ENCODE results near the gene FEM1C.
A peak's percentile ranks its signal among the peaks of the same experiment; 100 is the strongest.

FEM1C gene, protein sequence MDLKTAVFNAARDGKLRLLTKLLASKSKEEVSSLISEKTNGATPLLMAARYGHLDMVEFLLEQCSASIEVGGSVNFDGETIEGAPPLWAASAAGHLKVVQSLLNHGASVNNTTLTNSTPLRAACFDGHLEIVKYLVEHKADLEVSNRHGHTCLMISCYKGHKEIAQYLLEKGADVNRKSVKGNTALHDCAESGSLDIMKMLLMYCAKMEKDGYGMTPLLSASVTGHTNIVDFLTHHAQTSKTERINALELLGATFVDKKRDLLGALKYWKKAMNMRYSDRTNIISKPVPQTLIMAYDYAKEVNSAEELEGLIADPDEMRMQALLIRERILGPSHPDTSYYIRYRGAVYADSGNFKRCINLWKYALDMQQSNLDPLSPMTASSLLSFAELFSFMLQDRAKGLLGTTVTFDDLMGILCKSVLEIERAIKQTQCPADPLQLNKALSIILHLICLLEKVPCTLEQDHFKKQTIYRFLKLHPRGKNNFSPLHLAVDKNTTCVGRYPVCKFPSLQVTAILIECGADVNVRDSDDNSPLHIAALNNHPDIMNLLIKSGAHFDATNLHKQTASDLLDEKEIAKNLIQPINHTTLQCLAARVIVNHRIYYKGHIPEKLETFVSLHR
- long read RNA-seq, donor 1, full-length matches to known transcripts: 8 of 8 reads
- long read RNA-seq, donor 1, partial matches to known transcripts: 0 of 8 reads
- long read RNA-seq, donor 1, other reads (novel, unspliced or antisense): 0 of 8 reads
- long read RNA-seq, donor 2, full-length matches to known transcripts: 7 of 7 reads
- long read RNA-seq, donor 2, partial matches to known transcripts: 0 of 7 reads
- long read RNA-seq, donor 2, other reads (novel, unspliced or antisense): 0 of 7 reads
- long read RNA-seq, donor 3: 0 reads
- long read RNA-seq, donor 4, full-length matches to known transcripts: 3 of 3 reads
- long read RNA-seq, donor 4, partial matches to known transcripts: 0 of 3 reads
- long read RNA-seq, donor 4, other reads (novel, unspliced or antisense): 0 of 3 reads
- long read RNA-seq, donor 5, full-length matches to known transcripts: 3 of 3 reads
- long read RNA-seq, donor 5, partial matches to known transcripts: 0 of 3 reads
- long read RNA-seq, donor 5, other reads (novel, unspliced or antisense): 0 of 3 reads
- long read RNA-seq, donor 6, full-length matches to known transcripts: 5 of 5 reads
- long read RNA-seq, donor 6, partial matches to known transcripts: 0 of 5 reads
- long read RNA-seq, donor 6, other reads (novel, unspliced or antisense): 0 of 5 reads
- long read RNA-seq, donor 7, full-length matches to known transcripts: 7 of 14 reads
- long read RNA-seq, donor 7, partial matches to known transcripts: 7 of 14 reads
- long read RNA-seq, donor 7, other reads (novel, unspliced or antisense): 0 of 14 reads
- long read RNA-seq, donor 8, full-length matches to known transcripts: 12 of 12 reads
- long read RNA-seq, donor 8, partial matches to known transcripts: 0 of 12 reads
- long read RNA-seq, donor 8, other reads (novel, unspliced or antisense): 0 of 12 reads

DNA sequence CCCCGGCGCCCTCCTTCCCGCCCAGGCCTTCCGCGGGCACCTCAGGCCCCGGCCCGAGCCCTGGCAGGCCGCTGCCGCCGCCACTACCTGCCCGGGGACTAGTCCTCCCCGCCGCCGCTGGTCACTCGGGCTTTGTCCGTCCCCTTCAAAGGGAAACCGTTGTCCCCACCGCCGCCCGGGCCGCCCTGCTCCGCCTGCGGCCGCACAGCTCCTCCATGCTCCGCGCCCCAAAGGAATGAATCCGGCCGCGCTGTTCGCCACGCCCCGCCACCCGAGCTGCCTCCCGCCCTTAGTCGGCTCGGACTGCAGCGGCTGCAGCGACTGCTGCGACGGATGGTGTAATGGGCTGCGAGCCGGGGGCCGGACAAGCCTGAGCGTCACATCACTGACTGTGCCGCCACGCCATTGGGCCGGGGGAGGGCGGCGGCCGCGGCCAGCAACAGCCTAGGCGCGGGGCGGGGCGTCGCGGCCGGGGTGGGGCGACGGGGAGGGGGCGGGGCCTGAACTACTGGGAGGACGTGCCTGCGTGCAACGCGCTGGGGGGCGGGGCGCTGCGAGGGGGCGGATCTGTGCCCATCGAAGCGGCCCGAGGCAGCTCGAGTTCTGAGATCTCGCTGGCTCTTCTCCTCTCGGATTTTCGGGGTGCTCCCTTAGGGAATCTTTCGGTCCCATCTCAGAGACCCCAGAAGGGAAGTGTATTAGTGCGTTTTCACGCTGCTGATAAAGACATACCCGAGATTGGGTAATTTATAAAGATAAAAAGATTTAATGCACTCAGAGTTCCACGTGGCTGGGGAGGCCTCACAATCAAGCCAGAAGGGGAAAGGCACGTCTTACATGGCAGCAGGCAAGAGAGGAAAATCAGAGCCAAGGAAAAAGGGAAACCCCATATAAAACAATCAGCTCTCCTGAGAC is at the start of gene FEM1C:
Gene FEM1C (minus strand): TSS at position 340 of the 915 bp plus-strand sequence. CDS start 1,282 bp downstream, outside the sequence.
- peak; percentile 96 for DNase-seq

DNA sequence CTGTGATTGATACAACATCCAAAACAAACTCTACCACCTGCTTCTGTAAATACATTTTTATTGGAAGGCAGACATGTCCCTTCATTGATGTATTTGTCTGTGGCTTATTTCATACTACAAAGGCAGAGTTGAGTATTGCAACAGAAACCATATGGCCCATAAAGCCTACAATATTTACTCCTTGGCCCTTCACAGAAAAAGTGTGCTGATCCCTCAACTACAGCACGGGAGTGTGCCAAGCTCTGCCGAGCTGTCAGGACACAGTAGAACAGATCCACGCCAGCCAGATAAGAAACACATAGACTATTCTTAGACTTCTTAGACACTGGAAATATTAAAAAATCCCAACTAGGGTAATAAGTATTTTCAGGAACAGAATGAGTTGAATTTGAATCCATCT is 44.5 kb upstream of the FEM1C start:
- no peak for DNase-seq

DNA sequence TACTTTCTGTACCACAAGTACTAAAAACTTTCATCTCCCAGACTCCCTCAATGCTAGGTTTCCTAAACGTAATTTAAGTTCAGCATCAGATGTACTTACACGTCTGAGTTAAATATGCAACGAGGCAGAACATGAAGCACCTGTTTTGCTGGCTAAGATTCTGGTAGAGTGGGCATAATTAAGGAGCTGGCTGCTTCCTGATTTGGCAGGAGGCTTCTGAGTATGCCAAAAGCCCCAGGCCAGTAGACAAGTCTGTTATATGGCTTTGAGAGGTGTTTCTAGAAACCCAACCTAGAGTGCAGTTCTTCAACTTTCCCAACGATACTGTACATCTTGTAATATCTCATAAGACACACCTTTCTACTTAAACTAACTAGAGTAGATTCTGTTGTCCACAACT is 44.1 kb upstream of the FEM1C start:
- no peak for DNase-seq

DNA sequence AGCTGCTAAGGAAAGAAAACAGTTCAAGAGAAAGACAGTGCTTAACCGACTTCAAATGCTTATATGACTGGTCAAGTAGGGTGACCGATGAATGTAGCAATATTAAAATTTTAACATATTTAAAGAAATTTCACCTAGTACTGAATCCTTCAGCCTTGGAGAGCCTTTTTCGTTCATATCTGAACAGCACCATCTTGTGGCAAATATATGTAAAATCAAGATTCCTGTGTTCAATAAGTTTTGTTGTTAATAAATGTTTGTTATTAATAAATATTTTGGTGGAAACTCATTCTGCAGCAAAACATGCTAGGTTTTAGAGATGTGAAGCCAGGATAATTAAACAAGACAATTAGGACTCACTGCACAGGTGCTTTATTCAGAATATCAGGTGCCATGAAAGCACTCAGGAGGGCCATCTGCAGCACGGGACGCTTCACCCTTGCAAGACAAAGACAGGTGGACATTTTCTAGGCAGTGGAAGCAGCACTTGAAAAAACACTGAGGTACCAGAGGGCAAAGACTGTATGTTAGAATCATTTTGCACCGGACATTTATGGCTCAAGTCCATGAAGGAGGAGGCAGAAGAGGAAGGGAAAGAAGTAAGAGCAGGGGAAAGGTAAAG is 42.1 kb upstream of the FEM1C start:
- DNase-seq: peak; percentile 30

DNA sequence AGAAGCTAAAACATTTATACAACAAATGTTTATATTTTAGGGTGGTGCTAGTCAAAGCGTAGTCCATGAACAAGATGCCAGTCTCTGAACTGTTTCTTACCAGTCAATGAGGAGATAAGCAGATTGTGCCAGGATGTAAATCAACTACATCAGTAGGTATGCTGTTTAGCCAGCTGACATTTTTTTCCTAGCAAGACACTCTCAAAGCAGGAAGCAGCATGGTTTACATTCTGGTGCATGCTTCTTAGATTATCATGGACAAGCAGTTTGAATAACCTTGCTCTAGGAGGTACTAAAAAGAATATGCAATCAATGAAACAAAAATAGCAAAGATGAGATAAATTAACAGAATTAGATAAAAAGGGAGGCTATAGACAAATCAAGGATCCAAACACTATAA is 40.7 kb upstream of the FEM1C start:
- DNase-seq: no peak

DNA sequence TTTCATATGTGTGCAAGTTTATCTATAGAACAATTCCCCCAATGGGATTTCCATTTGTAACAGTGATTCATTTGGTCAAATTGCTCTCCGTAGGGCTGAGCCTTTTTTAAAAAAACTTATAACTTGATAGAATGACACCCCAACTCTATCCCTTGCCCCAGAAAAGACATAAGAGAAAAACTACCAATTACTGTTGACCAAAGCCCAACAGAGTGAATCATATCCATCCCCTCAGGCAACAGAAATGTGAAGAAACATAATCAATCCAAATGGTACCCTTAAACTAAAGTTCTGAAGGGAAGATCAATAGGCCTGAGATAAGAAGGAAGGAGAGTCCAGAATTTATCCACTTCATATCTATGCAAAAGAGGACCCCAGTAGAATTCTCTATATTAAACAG is 39.9 kb upstream of the FEM1C start:
- DNase-seq: no peak

DNA sequence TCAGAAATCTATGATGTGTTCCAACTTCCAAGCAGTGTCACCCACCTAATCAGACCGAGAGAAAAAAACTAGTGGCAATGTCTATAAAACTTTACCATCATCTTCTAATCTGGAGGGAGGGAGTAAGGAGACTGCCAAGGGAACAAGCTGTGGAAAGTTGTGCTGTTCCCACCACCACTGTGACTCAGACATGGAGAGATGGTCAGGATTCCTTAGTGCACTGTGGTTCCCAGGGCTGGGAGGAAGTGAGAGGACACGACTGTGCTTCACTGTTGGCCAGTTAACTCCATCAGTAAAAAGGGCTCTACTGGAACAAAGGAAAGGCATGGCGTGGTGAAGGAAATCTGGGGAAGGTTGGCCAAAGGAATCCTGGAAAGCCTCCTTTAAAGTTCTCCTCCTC is 38.9 kb upstream of the FEM1C start:
- DNase-seq: no peak

DNA sequence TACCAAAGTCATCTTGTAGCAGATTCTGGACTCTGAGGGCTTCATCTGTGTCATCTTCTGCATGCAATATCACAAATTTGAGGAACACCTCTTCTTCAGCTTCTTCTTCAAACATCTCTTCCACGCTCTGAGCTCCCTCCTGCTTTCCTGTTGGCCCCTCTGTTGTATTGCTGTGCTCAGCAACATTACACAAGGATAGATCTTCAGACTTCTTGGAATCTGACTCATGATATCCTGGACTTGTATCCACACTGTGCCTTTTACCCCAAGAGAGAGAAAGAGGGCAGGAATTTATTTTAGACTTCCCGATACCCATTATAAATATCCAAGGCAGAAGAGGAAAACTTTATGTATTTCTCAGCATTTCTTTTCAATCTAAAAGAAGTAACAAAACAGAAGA is 36.4 kb upstream of the FEM1C start:
- DNase-seq: no peak

DNA sequence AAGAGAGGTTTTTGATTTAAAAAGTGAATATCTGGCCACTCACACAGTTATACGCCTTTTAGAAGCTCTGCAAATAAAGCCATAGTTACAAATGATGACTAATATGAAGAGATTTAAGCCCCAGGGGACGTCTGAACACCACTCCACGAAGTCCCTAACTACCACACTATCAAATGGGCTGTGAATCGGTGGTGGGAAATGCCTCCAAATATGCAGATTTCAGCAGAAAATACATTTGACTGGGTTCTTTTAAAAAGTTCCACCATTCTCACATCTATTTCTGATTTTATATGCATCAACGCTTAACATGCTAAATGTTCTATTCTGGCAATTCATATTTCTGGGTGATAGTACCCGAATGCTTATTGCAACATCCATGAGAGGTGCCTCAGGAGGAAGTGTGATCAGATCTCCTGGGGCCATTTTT is 35.2 kb upstream of the FEM1C start:
- no peak for DNase-seq

DNA sequence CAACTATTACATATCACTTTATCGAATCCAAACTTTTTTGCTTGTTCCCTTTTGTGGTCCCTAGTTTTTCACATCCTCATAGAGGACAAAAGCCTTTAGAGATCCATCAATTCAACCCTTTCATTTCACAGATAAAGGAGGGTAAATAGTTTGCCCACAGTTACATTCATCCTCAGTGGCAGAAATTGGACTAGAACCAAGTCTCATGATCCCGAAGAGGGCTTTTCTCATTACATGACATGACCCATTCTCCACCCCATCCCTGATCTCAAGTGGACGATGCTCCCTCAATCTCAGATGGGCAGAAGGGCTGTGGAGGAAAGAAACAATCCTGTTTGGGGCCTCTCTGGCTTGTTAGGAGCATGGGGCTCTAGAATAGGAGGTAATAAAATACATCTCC is 34.6 kb upstream of the FEM1C start:
- no peak for DNase-seq

DNA sequence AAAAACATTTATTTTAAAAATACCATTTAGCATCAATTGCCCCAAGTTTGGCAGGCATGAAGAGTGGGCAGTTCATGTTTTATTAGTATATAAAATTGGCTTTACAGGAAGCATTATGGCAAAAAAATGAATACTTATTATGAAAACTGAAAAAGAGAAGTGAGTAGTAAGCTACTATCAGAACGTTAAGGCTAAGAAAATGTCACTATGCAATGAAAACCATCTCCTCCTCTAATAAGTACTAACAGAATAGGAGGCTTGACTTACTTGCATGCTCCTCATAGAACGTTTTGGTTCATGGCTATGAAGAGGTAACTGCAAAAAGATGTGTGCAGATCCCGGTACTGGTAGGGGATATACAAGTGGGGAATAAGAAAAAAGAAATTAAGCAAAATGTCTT is 34.1 kb upstream of the FEM1C start:
- DNase-seq: no peak

DNA sequence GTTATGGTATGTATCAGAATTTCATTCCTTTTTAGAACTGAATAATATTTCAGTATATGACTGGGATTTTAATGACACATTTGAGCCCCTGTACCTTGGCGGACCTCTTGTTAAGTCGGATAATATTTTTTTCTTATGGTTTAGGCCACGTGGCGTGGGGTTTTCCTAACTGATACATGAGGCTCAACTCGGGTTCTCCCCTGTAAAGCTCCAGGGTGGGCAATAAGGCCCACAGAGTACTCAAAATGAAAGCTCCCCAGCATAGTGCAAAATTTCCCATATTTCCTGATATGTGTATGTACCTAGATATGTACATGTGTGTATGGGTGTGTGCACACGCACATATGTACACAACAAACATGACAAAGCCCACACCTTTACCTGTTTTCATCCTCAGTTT is 33.2 kb upstream of the FEM1C start:
- DNase-seq: no peak

DNA sequence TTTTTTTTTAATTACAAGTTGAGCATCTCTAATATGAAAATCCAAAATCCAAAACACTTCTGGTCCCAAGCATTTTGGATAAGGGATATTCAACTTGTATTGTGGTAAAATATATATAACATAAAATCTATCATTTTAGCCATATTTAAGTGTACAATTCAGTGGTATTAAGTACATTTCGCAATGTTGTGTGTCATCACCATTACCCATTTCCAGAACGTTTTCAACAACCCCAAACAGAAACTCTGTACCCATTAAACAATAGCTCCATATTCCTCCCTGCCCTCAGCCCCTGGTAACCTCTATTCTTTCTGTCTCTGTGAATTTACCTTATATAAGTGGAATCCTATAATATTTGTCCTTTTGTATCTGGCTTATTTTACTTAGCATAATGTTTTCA is 32.8 kb upstream of the FEM1C start:
- DNase-seq: no peak

DNA sequence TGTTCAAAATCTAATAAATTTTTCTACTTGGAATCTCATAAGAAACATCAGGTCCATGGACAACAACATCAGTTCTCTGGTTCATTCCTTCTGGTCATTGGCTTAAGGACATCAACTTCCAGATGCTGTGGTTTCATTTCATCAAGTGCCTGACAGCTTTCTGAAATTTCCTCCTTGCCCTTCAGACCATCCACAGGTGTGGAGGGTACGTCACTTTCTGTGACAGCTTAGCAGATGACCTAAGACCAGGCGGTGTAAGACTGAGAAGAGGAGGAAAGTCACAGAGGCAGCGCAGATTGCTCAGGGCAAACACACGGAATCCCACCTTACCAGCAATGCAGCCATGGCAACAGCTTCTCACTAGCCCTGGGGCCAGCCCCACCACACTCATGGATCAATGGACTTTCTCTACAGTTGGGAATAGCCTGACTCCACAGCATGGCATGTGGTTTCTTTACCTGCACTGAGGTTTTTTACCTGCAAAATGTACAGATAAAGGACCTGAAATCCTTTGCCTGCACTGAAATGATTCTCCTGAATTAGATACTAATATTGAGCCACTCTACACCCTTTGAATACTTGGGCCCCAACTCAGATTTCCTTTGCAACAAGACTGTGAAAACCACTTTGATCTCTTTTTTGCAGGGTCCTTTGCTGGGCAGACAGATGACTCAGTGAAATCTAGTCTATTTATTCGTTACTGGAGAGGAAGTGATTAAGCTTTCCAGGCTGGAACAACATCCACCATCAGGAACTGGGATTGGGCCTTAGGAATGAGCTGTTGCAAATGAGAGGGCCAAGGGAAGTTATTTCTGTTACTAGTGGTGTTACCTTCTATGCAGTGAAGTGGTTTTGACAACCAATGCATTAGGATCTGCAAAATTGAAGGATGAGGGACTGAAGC is 30.8 kb upstream of the FEM1C start:
- DNase-seq: no peak

DNA sequence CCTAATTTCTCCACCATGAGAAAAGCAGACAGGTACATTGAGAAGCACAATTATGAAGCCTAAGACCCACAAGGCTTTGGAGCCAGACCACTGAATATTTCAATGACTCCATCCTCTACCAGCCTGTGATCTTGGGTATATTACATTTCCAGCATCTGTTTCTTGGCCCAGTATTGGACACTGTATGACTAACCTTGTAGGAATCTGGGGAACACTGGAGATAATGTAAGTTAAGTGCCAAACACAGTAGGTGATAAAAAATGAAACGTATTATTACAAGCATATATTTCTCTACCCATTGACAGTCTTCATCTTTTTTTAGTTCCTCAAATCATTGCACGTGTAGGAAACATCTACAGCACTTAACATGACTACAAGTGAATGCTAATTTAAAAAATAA is 28.6 kb upstream of the FEM1C start:
- DNase-seq: no peak

DNA sequence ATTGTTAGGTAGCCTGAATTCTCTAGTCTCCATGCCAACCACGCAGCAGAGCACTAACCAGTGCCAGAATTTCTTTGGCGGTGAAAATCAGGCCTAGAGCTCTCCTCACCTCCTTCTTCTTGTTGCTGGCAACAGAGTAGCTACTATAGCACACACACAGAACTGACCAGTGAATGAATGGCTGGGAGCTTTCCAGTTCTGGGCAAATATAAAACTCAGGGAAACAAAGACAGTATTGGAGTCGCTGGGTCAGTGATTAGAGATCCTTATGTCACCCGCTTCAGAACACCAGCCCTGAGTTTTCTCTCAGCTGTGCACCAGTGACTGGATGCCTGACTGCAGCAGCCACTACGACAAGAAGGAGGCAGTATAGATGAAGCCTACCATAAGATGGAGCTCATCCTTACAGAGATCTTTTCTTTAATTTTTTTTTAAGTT is 26.9 kb upstream of the FEM1C start:
- no peak for DNase-seq

DNA sequence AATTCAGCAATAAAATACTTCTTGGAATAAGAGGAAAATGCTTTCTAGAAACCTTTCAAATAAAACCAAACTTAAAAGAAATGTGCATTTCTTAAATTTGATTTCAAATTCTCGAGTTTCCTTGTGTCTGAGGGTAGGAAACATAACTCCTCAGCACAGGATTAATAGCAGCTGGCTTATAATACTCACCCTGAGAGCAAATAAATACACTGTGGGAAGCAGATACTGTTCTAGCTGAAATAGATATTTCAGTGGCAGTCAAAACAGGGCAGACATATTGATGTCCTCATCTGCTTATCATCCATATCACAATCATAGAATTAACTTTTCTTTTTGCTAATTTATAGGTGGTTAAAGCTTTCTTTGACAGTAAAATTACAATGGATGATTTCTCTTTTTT is 24.1 kb upstream of the FEM1C start:
- no peak for DNase-seq

DNA sequence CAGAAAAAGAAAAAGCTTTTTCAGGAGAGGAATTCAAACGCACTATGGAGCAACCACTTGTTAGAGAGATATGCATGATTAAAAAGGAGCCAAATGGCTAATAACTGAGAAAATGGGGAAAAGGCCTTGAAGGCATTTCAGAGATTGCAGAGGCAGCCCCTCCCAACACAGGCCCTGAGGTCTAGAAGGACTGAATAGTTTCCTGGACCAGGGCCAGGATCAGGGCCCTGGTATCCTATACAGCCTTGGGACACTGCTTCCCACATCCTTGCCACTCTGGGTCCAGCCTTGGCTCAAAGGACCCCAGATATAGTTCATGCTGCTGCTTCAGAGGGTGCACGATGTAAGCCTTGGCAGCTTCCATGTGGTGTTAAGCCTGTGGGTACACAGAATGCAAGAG is 20.7 kb upstream of the FEM1C start:
- no peak for DNase-seq

DNA sequence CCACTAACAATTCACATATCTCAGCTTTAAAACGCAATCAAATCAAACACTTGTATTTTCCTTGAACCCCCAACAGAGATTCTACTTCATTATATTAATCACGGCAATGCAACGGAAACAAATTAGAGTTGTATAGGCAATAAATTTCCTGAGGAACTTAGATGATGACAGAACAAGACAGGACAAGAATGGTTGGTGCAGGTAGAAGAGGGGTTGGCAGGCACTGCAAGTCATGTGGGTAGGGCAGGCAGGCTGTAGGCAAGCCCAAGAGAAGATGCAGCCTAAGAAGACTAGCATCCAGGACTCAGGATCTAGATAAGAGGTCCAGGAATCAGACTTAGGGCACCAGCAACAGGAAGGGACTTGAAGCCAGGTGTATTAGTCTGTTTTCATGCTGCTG is 16.6 kb upstream of the FEM1C start:
- DNase-seq: no peak

Measured in right kidney (tissue), 9 donors.